ENCODE data around the gene ANKMY2.

The ANKMY2 gene

DNA sequence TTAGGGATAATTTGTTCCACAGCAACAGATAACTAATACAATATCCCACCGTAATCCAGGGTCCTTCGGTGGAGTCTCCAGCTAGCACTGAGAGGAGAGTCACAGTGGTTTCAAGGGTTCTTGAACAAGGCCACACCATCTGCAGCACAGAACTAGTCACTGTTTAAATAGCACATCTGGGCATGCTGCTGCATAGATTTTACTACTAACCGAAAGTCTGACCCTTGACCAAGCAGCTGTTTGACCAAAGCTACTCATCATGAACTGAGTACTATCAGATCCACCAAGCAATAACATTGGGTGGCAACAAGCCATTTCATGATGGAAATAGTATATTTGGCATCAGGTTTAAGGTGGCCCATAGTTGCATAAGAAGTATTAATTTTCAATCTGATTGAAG, 53.2 kb downstream of the ANKMY2 start:
- intact Hi-C loops (cut with micrococcal nuclease), result no loop called here
- no peak overlapping the region for H3K4me3 Mint-ChIP-seq
- no peaks in the 10 kb centered on the region for H3K4me1 Mint-ChIP-seq (ENCODE audit: low read depth)
- H3K27ac Mint-ChIP-seq, result no peak overlapping the region
- no peaks in the 10 kb centered on the region for H3K9me3 Mint-ChIP-seq
- H3K27me3 Mint-ChIP-seq, result no peaks in the 10 kb centered on the region
- H3K36me3 Mint-ChIP-seq (ENCODE audit: low read depth), result no peaks in the 10 kb centered on the region

- no peaks in the 10 kb centered on the region for H3K4me1 Mint-ChIP-seq (ENCODE audit: low read depth)
- intact Hi-C loops (cut with micrococcal nuclease), result no loop called here
- no peak overlapping the region for H3K4me3 Mint-ChIP-seq
- H3K36me3 Mint-ChIP-seq (ENCODE audit: low read depth), result no peaks in the 10 kb centered on the region
- peaks cover 7% of the 10 kb centered on the region for H3K9me3 Mint-ChIP-seq
- H3K27me3 Mint-ChIP-seq, result no peaks in the 10 kb centered on the region
- H3K27ac Mint-ChIP-seq, result no peak overlapping the region
These were observed 55.1 kb downstream of the ANKMY2 start for GRCh38 chr7:16590424-16590823.

GRCh38 chr7:16589881-16590280, 55.7 kb downstream of the ANKMY2 start:
- Mint-ChIP-seq H3K27ac (no peak overlapping the region), H3K4me3 (no peak overlapping the region), H3K27me3 (no peaks in the 10 kb centered on the region), H3K9me3 (peaks cover 9% of the 10 kb centered on the region), H3K36me3 (ENCODE audit: low read depth) (no peaks in the 10 kb centered on the region), H3K4me1 (ENCODE audit: low read depth) (no peaks in the 10 kb centered on the region)
- intact Hi-C loops (cut with micrococcal nuclease), result no loop called here

DNA sequence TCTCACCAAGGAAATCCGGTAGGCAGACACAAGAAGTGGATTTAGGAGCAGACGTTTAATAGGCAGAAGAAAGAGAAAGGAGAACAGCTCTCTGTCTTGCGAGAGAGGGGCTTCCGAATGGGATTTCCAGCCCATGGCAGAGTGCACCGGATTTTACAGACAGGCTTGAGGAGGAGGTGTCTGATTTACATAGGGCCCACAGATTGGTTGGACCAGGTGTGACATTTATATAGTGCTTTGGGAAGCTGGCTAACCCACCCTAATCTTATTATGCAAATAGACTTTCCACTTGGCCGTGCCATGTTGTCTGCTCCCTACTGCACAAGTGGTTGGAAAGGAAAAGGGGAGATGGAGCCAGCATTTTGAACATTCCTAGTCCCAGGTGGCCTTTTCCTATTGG, 57.8 kb downstream of the ANKMY2 start:
- H3K27ac Mint-ChIP-seq, result no peak overlapping the region
- H3K36me3 Mint-ChIP-seq (ENCODE audit: low read depth), result no peaks in the 10 kb centered on the region
- intact Hi-C loops (cut with micrococcal nuclease), result no loop called here
- H3K4me1 Mint-ChIP-seq (ENCODE audit: low read depth), result no peaks in the 10 kb centered on the region
- no peak overlapping the region for H3K4me3 Mint-ChIP-seq
- no peaks in the 10 kb centered on the region for H3K27me3 Mint-ChIP-seq
- peaks cover 9% of the 10 kb centered on the region for H3K9me3 Mint-ChIP-seq

GRCh38 chr7:16587129-16587528, 58.4 kb downstream of the ANKMY2 start:
- Mint-ChIP-seq H3K9me3 (peaks cover 9% of the 10 kb centered on the region), H3K36me3 (ENCODE audit: low read depth) (no peaks in the 10 kb centered on the region), H3K27me3 (no peaks in the 10 kb centered on the region), H3K4me3 (no peak overlapping the region), H3K4me1 (ENCODE audit: low read depth) (no peaks in the 10 kb centered on the region), H3K27ac (no peak overlapping the region)
- intact Hi-C loops (cut with micrococcal nuclease), result no loop called here

- H3K9me3 Mint-ChIP-seq, result peaks cover 9% of the 10 kb centered on the region
- intact Hi-C loops (cut with micrococcal nuclease), result no loop called here
- no peaks in the 10 kb centered on the region for H3K27me3 Mint-ChIP-seq
- no peak overlapping the region for H3K4me3 Mint-ChIP-seq
- H3K36me3 Mint-ChIP-seq (ENCODE audit: low read depth), result no peaks in the 10 kb centered on the region
- H3K27ac Mint-ChIP-seq, result no peak overlapping the region
- H3K4me1 Mint-ChIP-seq (ENCODE audit: low read depth), result no peaks in the 10 kb centered on the region
These were observed 59.3 kb downstream of the ANKMY2 start for GRCh38 chr7:16586081-16586874.

- H3K27ac Mint-ChIP-seq, result no peak overlapping the region
- intact Hi-C loops (cut with micrococcal nuclease), result no loop called here
- no peaks in the 10 kb centered on the region for H3K4me1 Mint-ChIP-seq (ENCODE audit: low read depth)
- H3K36me3 Mint-ChIP-seq (ENCODE audit: low read depth), result no peaks in the 10 kb centered on the region
- H3K4me3 Mint-ChIP-seq, result no peak overlapping the region
- H3K9me3 Mint-ChIP-seq, result peaks cover 9% of the 10 kb centered on the region
- H3K27me3 Mint-ChIP-seq, result no peaks in the 10 kb centered on the region
These were observed 60.0 kb downstream of the ANKMY2 start for GRCh38 chr7:16585540-16585939.

DNA sequence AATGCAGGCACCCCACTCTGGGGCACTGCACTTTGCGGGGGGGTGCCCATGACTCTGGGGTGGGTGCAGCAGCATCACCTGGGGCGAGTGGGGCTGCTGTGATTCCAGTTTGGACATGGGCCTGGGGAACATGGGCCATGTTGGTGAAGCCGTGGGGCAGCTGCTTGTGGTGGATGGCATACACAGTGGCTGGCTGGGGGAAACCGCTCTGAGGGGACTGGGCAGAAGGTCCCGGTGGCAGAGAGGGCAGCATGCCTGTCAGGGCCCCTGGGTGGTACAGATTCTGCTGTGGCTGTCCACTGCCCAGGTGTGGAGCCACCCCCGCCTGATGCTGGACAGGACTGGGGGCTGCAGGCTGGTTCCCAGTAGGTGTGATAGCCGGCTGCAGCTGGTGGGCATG, 61.7 kb downstream of the ANKMY2 start:
- no peak overlapping the region for H3K4me3 Mint-ChIP-seq
- H3K36me3 Mint-ChIP-seq (ENCODE audit: low read depth), result no peaks in the 10 kb centered on the region
- H3K9me3 Mint-ChIP-seq, result peaks cover 9% of the 10 kb centered on the region
- intact Hi-C loops (cut with micrococcal nuclease), result no loop called here
- H3K4me1 Mint-ChIP-seq (ENCODE audit: low read depth), result no peaks in the 10 kb centered on the region
- no peaks in the 10 kb centered on the region for H3K27me3 Mint-ChIP-seq
- no peak overlapping the region for H3K27ac Mint-ChIP-seq

DNA sequence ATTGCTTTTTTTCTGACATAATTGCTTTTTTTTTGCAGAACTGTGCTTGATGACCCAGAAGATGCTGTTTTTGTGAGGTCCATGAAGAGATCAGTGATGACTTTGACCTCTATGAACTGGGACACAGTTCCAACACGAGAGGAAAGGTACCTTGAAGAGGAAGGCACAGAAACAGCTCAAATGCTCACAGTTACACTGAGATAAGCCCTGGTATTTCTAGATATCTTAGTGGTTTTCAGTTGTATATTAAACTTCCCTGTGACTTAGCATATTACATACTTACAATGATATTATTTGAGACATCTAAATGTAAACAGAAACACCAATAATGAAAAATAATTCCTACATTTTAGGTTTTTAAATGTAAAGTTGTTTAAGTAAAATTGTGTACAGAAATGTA, 64.3 kb downstream of the ANKMY2 start:
- Mint-ChIP-seq H3K36me3 (ENCODE audit: low read depth) (no peaks in the 10 kb centered on the region), H3K4me1 (ENCODE audit: low read depth) (no peaks in the 10 kb centered on the region), H3K9me3 (peaks cover 9% of the 10 kb centered on the region), H3K27ac (no peak overlapping the region), H3K27me3 (no peaks in the 10 kb centered on the region), H3K4me3 (no peak overlapping the region)
- intact Hi-C loops (cut with micrococcal nuclease), result no loop called here

DNA sequence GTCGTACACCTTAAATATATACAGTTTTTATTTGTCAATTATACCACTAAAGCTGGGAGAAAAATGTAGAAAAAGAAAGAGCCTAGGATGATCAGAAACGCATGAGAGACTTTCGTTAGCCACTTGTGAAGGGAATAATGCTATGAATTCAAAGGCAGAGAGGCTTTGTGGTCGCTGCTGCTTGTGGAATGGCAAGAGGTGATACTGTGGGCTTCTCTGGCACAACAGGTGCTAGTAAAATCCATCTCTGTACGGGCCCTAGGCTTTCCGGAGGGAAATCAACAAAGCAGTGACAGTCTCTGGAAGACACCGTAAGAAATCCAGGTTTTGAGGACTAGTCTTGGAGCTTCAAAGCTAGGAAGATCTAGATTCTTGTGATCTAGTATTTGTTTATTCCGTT, 66.3 kb downstream of the ANKMY2 start:
- Mint-ChIP-seq H3K36me3 (ENCODE audit: low read depth) (no peaks in the 10 kb centered on the region), H3K4me1 (ENCODE audit: low read depth) (no peaks in the 10 kb centered on the region), H3K27me3 (no peaks in the 10 kb centered on the region), H3K9me3 (peaks cover under 1% of the 10 kb centered on the region), H3K4me3 (no peak overlapping the region), H3K27ac (no peak overlapping the region)
- intact Hi-C loops (cut with micrococcal nuclease), result loop anchor here (10.0 kb wide), 1 partner anchor 854 kb away; no protein-coding TSS in a partner anchor

DNA sequence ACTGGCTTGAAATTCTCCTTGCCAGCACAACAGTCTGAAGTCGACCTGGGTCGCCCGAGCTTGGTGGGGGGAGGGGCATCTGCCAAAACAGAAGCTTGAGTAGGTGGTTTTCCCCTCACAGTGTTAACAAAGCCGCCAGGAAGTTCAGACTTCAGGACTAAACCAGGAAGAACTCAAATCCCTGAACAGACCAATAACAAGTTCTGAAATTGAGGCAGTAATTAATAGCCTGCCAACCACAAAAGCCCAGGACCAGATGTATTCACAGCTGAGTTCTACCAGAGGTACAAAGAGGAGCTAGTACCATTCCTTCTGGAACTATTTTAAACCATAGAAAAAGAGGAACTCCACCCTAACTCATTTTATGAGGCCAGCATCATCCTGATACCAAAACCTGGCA, 73.6 kb downstream of the ANKMY2 start:
- Mint-ChIP-seq H3K27ac (no peak overlapping the region), H3K4me3 (no peak overlapping the region), H3K9me3 (peaks cover 8% of the 10 kb centered on the region), H3K27me3 (no peaks in the 10 kb centered on the region), H3K4me1 (ENCODE audit: low read depth) (no peaks in the 10 kb centered on the region), H3K36me3 (ENCODE audit: low read depth) (no peaks in the 10 kb centered on the region)
- intact Hi-C loops (cut with micrococcal nuclease), result loop anchor here (10.0 kb wide), 1 partner anchor 847 kb away; no protein-coding TSS in a partner anchor

- Mint-ChIP-seq H3K9me3 (no peaks in the 10 kb centered on the region), H3K27ac (no peak overlapping the region), H3K36me3 (ENCODE audit: low read depth) (no peaks in the 10 kb centered on the region), H3K27me3 (no peaks in the 10 kb centered on the region), H3K4me1 (ENCODE audit: low read depth) (no peaks in the 10 kb centered on the region), H3K4me3 (no peak overlapping the region)
- intact Hi-C loops (cut with micrococcal nuclease), result loop anchor here (1.0 to 10.0 kb wide), 3 partner anchors 133 to 1240 kb away; no protein-coding TSS in a partner anchor
These were observed 80.6 kb downstream of the ANKMY2 start for GRCh38 chr7:16564909-16565426.

DNA sequence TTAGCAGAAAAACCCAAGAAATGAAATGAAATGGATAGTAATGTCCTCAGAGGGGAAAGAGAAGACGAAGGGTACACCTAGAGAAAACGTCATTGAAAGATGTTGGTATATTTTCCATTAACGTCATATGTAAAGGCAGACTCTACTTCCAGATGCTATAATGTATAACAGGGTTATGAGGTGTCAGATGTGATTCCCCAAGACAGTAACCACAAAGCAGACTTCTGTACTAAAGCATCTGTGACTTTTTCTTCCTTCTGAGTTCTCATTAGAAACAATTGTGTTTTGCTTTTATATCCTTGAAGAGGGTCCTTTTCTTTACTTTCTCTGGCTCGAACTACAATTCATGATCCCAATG, 81.6 kb downstream of the ANKMY2 start:
- no peaks in the 10 kb centered on the region for H3K4me1 Mint-ChIP-seq (ENCODE audit: low read depth)
- H3K27me3 Mint-ChIP-seq, result no peaks in the 10 kb centered on the region
- H3K4me3 Mint-ChIP-seq, result no peak overlapping the region
- no peak overlapping the region for H3K27ac Mint-ChIP-seq
- intact Hi-C loops (cut with micrococcal nuclease), result loop anchor here (1.0 to 10.0 kb wide), 3 partner anchors 132 to 1239 kb away; no protein-coding TSS in a partner anchor
- no peaks in the 10 kb centered on the region for H3K36me3 Mint-ChIP-seq (ENCODE audit: low read depth)
- no peaks in the 10 kb centered on the region for H3K9me3 Mint-ChIP-seq

DNA sequence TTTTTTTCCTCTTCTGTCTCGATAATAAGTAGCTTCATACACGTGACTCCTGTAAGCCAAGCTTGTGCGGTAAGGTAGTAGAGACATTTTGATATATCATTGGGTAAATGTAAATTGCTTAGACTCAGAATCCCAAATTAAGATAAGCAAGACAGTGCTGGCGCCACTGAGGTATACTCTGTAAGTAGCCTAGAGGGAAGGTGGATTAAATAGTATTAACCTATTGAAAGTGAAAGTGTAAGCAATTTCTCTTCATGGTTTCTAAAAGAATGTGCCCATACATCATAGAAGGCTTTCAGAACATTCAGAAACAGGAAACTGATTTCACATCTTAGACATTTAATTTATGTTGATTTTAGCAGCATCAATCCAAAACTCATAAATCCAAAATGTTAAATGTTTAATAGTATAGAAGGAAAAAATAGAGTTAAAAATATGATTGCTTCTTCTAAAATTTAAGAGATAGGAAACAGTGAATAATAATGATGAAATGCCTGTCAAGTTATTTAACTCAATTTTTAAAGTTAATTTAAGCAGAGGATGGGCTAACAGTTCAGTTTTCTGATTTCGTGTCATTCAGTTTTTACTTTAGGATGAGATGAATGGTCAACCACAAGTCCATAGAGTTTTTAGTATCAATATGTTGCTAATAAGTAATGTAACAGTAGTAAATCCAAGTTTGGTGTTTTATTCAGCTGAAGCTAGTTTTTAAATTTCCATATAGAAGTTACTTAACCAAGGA, 82.1 kb downstream of the ANKMY2 start:
- H3K36me3 Mint-ChIP-seq (ENCODE audit: low read depth), result no peaks in the 10 kb centered on the region
- H3K4me1 Mint-ChIP-seq (ENCODE audit: low read depth), result no peaks in the 10 kb centered on the region
- no peaks in the 10 kb centered on the region for H3K27me3 Mint-ChIP-seq
- no peak overlapping the region for H3K27ac Mint-ChIP-seq
- intact Hi-C loops (cut with micrococcal nuclease), result loop anchor here (1.0 to 10.0 kb wide), 3 partner anchors 131 to 1239 kb away; no protein-coding TSS in a partner anchor
- peak overlapping the region; percentile 14 for H3K4me3 Mint-ChIP-seq
- H3K9me3 Mint-ChIP-seq, result no peaks in the 10 kb centered on the region

All from dendritic cell treated with granulocyte-macrophage colony-stimulating factor and Interleukin-4, amounts not matched to agents 40 ng/mL and 50 ng/mL, for 4 days (primary cell).